Fibroblast of the conjunctiva (primary cell): Measurements from ENCODE around the gene PTPRJ.
A peak's percentile ranks its signal among the peaks of the same experiment; 100 is the strongest.

ENCODE experiments used
- DNase-seq: peaks from one replicate; pipeline ENCODE4 v3.0.0-alpha.2; 2010; ENCODE audit warnings: low read depth

The PTPRJ gene

GRCh38 chr11:48040830-48041444 is 60.6 kb downstream of the PTPRJ start:
- no peak for DNase-seq

- DNase-seq = no peak
Observed at GRCh38 chr11:48041877-48042695, 61.7 kb downstream of the PTPRJ start.

GRCh38 chr11:48043111-48043990 is 63.0 kb downstream of the PTPRJ start:
- no peak for DNase-seq

GRCh38 chr11:48043991-48044512 is 63.7 kb downstream of the PTPRJ start:
- no peak for DNase-seq

- no peak for DNase-seq
Observed at GRCh38 chr11:48044577-48044976, 64.2 kb downstream of the PTPRJ start.

- DNase-seq = no peak
Observed at GRCh38 chr11:48045536-48045935, 65.2 kb downstream of the PTPRJ start.

GRCh38 chr11:48047616-48048015 is 67.3 kb downstream of the PTPRJ start:
- no peak for DNase-seq

GRCh38 chr11:48049036-48049435 is 68.7 kb downstream of the PTPRJ start:
- no peak for DNase-seq

- no peak for DNase-seq
Observed at GRCh38 chr11:48050304-48050703, 69.9 kb downstream of the PTPRJ start.

GRCh38 chr11:48051217-48051830 is 71.0 kb downstream of the PTPRJ start:
- no peak for DNase-seq

- no peak for DNase-seq
Observed at GRCh38 chr11:48052183-48053044, 72.1 kb downstream of the PTPRJ start.

GRCh38 chr11:48054994-48055291 is 74.6 kb downstream of the PTPRJ start:
- DNase-seq = no peak

- DNase-seq = no peak
Observed at GRCh38 chr11:48055292-48056132, 75.2 kb downstream of the PTPRJ start.

- no peak for DNase-seq
Observed at GRCh38 chr11:48056325-48057183, 76.2 kb downstream of the PTPRJ start.

GRCh38 chr11:48058064-48058463 is 77.7 kb downstream of the PTPRJ start:
- DNase-seq = no peak

GRCh38 chr11:48058788-48059187 is 78.4 kb downstream of the PTPRJ start:
- DNase-seq = no peak

GRCh38 chr11:48062649-48063048 is 82.3 kb downstream of the PTPRJ start:
- DNase-seq = no peak

- peak; percentile 93 for DNase-seq
Observed at GRCh38 chr11:48063424-48063978, 83.1 kb downstream of the PTPRJ start.

GRCh38 chr11:48064306-48064705 is 83.9 kb downstream of the PTPRJ start:
- no peak for DNase-seq
